Fibroblast of pulmonary artery (primary cell): ENCODE data around the gene SYMPK.
"Not testable (repeated sequence)": the region's sequence is repeated elsewhere in the genome, so short reads cannot be mapped to it uniquely, and the experiment has no call there.

Experiments
- DNase-seq: peaks from one replicate; pipeline ENCODE4 v3.0.0-alpha.2; 2010; ENCODE audit warnings: low read depth
- H3K4me3 ChIP-seq: replicated peaks from 2 replicates; pipeline ENCODE4 v1.5.1; 2011; ENCODE audit warnings: low read depth, mild to moderate bottlenecking, control low read depth, low read length, moderate library complexity
- TF ChIP-seq, protein P1 (sequence below): IDR thresholded peaks from 2 replicates; pipeline ENCODE4 v1.5.1; 2011; ENCODE audit warnings: mild to moderate bottlenecking, control low read depth, low read length, inconsistent platforms; ENCODE audit errors: missing control alignments

Gene SYMPK

GRCh38 chr19:45901912-45902650, 39.1 kb upstream of the SYMPK start, which contains the start of gene MYPOP:
Gene MYPOP (minus strand): TSS chr19:45902613. CDS start chr19:45901773, 840 bp downstream.
- no peak for DNase-seq
- peak within 1 kb of the TSS; percentile 71 for H3K4me3 ChIP-seq
- TF ChIP-seq, protein P1, sequence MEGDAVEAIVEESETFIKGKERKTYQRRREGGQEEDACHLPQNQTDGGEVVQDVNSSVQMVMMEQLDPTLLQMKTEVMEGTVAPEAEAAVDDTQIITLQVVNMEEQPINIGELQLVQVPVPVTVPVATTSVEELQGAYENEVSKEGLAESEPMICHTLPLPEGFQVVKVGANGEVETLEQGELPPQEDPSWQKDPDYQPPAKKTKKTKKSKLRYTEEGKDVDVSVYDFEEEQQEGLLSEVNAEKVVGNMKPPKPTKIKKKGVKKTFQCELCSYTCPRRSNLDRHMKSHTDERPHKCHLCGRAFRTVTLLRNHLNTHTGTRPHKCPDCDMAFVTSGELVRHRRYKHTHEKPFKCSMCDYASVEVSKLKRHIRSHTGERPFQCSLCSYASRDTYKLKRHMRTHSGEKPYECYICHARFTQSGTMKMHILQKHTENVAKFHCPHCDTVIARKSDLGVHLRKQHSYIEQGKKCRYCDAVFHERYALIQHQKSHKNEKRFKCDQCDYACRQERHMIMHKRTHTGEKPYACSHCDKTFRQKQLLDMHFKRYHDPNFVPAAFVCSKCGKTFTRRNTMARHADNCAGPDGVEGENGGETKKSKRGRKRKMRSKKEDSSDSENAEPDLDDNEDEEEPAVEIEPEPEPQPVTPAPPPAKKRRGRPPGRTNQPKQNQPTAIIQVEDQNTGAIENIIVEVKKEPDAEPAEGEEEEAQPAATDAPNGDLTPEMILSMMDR: no peak

DNA sequence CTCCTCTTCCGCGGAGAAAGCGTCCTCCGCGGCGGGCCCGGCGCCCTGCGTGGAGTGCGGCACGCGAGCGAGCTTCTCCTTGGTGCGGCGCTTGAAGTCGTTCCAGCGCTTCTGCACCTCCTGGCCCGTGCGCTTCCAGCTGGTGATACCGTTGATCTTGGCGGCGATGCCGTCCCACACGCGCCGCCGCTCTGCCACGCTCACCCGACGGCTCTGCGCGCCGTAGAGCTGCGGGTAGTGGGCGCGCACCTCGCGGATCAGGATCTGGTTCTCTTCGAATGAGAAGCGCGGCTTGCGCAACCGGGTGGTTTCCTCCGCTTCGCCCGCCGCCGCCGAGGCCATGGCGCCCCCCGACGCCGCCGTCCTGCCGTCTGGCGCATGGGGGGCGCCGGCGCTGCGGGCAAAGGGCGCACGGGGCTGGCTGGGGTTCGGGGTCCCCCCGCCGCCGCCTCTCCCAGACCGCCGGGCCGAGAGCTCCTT, 38.5 kb upstream of the SYMPK start:
- H3K4me3 ChIP-seq: peak overlapping the region; percentile 58
- TF ChIP-seq, protein P1: no peak
- DNase-seq: peak; percentile 59

GRCh38 chr19:45900738-45901431, 37.9 kb upstream of the SYMPK start:
- H3K4me3 ChIP-seq: peak overlapping the region; percentile 58
- no peak for DNase-seq
- TF ChIP-seq, protein P1: no peak

GRCh38 chr19:45899919-45900589, 37.1 kb upstream of the SYMPK start:
- H3K4me3 ChIP-seq: no peak overlapping the region
- no peak for DNase-seq
- TF ChIP-seq, protein P1: no peak

DNA sequence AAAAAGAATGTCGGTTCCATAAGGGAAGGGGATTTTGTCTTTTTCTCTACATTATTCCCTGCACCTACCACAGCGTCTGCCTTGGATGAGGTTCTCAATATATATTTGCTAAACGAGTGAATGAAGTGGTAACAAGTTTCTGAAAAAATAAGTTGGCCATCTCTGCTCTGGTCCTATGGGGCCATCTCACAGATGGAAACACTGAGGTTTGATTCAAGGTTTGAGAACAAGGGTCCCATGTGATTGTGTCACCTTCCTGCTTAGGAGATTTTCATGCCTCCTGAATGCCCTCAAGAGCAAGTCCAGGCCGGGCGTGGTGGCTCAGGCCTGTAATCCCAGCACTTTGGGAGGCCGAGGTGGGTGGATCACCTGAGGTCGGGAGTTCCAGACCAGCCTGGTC, 36.3 kb upstream of the SYMPK start:
- no peak for DNase-seq
- TF ChIP-seq, protein P1: no peak
- H3K4me3 ChIP-seq: no peak overlapping the region

- TF ChIP-seq, protein P1: no peak
- no peak for DNase-seq
- H3K4me3 ChIP-seq: no peak overlapping the region
Observed at GRCh38 chr19:45897261-45897812, 34.4 kb upstream of the SYMPK start.

DNA sequence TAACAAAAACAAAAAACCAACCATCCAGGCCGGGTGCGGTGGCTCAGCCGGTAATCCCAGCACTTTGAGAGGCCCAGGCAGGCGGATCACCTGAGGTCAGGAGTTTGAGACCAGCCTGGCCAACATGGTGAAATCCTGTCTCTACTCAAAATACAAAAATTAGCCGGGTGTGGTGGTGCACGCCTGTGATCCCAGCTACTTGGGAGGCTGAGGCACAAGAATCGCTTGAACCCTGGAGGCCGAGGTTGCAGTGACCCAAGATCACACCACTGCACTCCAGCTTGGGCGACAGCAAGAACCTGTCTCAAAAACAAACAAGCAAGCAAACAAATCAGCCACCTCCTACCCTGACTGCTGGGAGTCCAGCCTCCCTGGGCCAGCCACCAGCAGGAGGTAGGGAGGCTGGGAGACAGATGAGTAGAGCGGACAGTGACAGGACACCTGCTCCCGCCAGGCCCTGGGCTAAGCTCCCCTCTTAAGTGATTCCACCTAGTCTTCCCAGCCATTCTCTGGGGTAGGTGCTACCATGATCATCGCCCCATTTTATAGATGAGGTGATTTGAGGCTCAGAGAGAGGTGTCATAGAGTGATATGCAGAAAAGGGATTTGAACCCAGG, 33.1 kb upstream of the SYMPK start:
- DNase-seq, H3K4me3 ChIP-seq: not testable (repeated sequence)
